GM12878 (cell line): ENCODE measurements around the gene CCSER1. TPM values are rescaled to one million over a fixed set of nuclear protein-coding genes. Genes with fewer than 3 reads are reported as not detected.

ENCODE experiments used
- ATAC-seq: fragments of 200-7000 bp; cut with Tn5 transposase; 3 replicates; pipeline ENCODE4 v1.9.1; 2020; ENCODE audit warnings: mild to moderate bottlenecking, moderate library complexity
- BruUV-seq: library from RNA; stranded (reverse); fragments of 400-500 nt; replicated peaks from 2 replicates; lab custom pipeline; 2021; lab: Mats Ljungman, UMichigan
- CTCF ChIA-PET: fragments of 300-600 bp; sonication (Branson Sonifier 250); formaldehyde crosslinking; extraction: SDS; loops from one replicate; lab custom pipeline; 2021; ENCODE audit warnings: inconsistent platforms; lab: Yijun Ruan, JAX
- POLR2A ChIA-PET: fragments of 350-600 bp; formaldehyde crosslinking; extraction: SDS; loops from one replicate; lab custom pipeline; 2021; ENCODE audit warnings: inconsistent platforms; lab: Charles Lee
- RAD21 ChIA-PET: fragments of 300-600 bp; sonication (Branson Sonifier 250); formaldehyde crosslinking; loops from one replicate; lab custom pipeline; 2023; ENCODE audit warnings: antibody characterized with exemption; ENCODE audit not compliant: unreplicated experiment; lab: Charles Lee
- SMC1A ChIA-PET: fragments of 300-600 bp; sonication (Branson Sonifier 250); formaldehyde crosslinking; loops from one replicate; lab custom pipeline; 2023; ENCODE audit not compliant: unreplicated experiment, uncharacterized antibody; lab: Charles Lee
- DNase-seq: peaks from one replicate; pipeline ENCODE4 v3.0.0-alpha.2; 2011; ENCODE audit warnings: low read depth, low spot score
- FAIRE-seq: peaks from 3 replicates; lab custom pipeline; 2011; peaks lifted over from hg19 to GRCh38; lab: Jason Lieb, UNC
- H2AFZ ChIP-seq: 2 replicates; pipeline ENCODE4 v1.6.0; 2011; ENCODE audit warnings: low read depth, low read length, control low read depth; ENCODE audit not compliant: control insufficient read depth
- H3K27ac ChIP-seq: 2 replicates; pipeline ENCODE4 v1.5.1; 2011; ENCODE audit warnings: control low read depth; ENCODE audit not compliant: control insufficient read depth, insufficient read depth
- H3K27me3 ChIP-seq, 2 experiments: replicated peaks in 1 of 2; 2 replicates each; pipeline versions ENCODE4 v1.6.0 to v1.6.1; 2011; ENCODE audit warnings: low read length in 1 of 2; ENCODE audit not compliant: control insufficient read depth in 2 of 2, insufficient read depth in 2 of 2
- H3K36me3 ChIP-seq, 2 experiments: 2 replicates each; pipeline ENCODE4 v1.5.1; 2011; ENCODE audit warnings: low read length in 1 of 2; ENCODE audit not compliant: control insufficient read depth in 2 of 2, insufficient read depth in 2 of 2
- H3K4me1 ChIP-seq: 2 replicates; pipeline ENCODE4 v1.6.1; 2011; ENCODE audit warnings: mild to moderate bottlenecking, low read length, moderate library complexity, mixed read lengths; ENCODE audit not compliant: control insufficient read depth, insufficient read depth
- H3K4me2 ChIP-seq: 2 replicates; pipeline ENCODE4 v1.6.0; 2011; ENCODE audit warnings: control low read depth; ENCODE audit not compliant: control insufficient read depth, insufficient read depth
- H3K4me3 ChIP-seq: fragments of 200-600 bp; sonication (generic); 2 replicates; pipeline ENCODE4 v1.5.1; 2016
- H3K79me2 ChIP-seq: 2 replicates; pipeline ENCODE4 v1.6.0; 2011; ENCODE audit warnings: low read length; ENCODE audit not compliant: control insufficient read depth, insufficient read depth
- H3K9ac ChIP-seq: 2 replicates; pipeline ENCODE4 v1.8.0; 2011; ENCODE audit warnings: low read length, control low read depth, mixed read lengths; ENCODE audit not compliant: control insufficient read depth, insufficient read depth
- H3K9me3 ChIP-seq: replicated peaks from 3 replicates; pipeline ENCODE4 v1.5.1; 2011; ENCODE audit warnings: mild to moderate bottlenecking, low read length; ENCODE audit not compliant: control insufficient read depth, insufficient read depth
- H4K20me1 ChIP-seq: 2 replicates; pipeline ENCODE4 v1.6.0; 2011; ENCODE audit not compliant: control insufficient read depth, insufficient read depth
- ATF7 ChIP-seq: fragments of 450-650 bp; IDR thresholded peaks from 2 replicates; pipeline ENCODE4 v1.6.1; 2016; ENCODE audit warnings: low read depth, mild to moderate bottlenecking
- CEBPB ChIP-seq, 2 experiments: fragments of 150-350 bp in 1 of 2; IDR thresholded peaks; 2 replicates each; pipeline ENCODE4 v1.6.1; 2012 to 2014; ENCODE audit warnings: low read depth in 2 of 2, low read length in 2 of 2, borderline replicate concordance in 1 of 2, inconsistent platforms in 1 of 2
- CHD4 ChIP-seq: fragments of 200-600 bp; sonication (generic); IDR thresholded peaks from 2 replicates; pipeline ENCODE4 v1.6.1; 2016; ENCODE audit warnings: mild to moderate bottlenecking
- GABPA ChIP-seq: IDR thresholded peaks from 2 replicates; pipeline ENCODE4 v1.6.1; 2014; ENCODE audit warnings: antibody characterized with exemption, low read depth, mild to moderate bottlenecking, inconsistent platforms
- JUNB ChIP-seq: IDR thresholded peaks from 2 replicates; pipeline ENCODE4 v1.6.1; 2016; ENCODE audit warnings: antibody characterized with exemption, mild to moderate bottlenecking
- MTA3 ChIP-seq: IDR thresholded peaks from 2 replicates; pipeline ENCODE4 v1.6.1; 2012; ENCODE audit warnings: low read length, inconsistent platforms, borderline replicate concordance
- REST ChIP-seq: IDR thresholded peaks from 2 replicates; pipeline ENCODE4 v1.6.1; 2012; ENCODE audit warnings: mild to moderate bottlenecking, low read depth, low read length
- USF1 ChIP-seq: IDR thresholded peaks from 2 replicates; pipeline ENCODE4 v1.6.1; 2011; ENCODE audit warnings: borderline replicate concordance, low read depth, mild to moderate bottlenecking, moderate library complexity, mixed read lengths, low read length; ENCODE audit not compliant: insufficient read depth; ENCODE audit errors: extremely low read length
- WGBS: methylation state at CpG from one replicate; pipeline ENCODE4 v1.1.6; 2016; ENCODE audit warnings: low lambda C conversion rate; ENCODE audit not compliant: insufficient replicate concordance, insufficient coverage; ENCODE audit errors: missing lambda C conversion rate; 5-methylcytosine and 5-hydroxymethylcytosine counted together
- in situ Hi-C: fragments of 300-500 bp; cut with MboI; formaldehyde crosslinking; loops from 9 replicates; pipeline ENCODE4 v1.14.3; 2018; ENCODE audit warnings: mixed read lengths
- intact Hi-C: fragments of 100-400 bp; cut with micrococcal nuclease; formaldehyde crosslinking; loops from one replicate; pipeline ENCODE4 v1.14.2; 2022; ENCODE audit not compliant: unreplicated experiment
- polyA plus RNA-seq, 11 experiments: library from polyadenylated mRNA; depleted of rRNA in 4 of 11; unstranded in 6 of 11; stranded (reverse) in 5 of 11; fragments of >200 nt; fragmentation: Nextera tagmentation in 4 of 11; fragmentation: Illumina TruSeq in 1 of 11; extraction: Ambion mirVana in 4 of 11; extraction: Trizol in 1 of 11; gene quantifications; 1 replicate in 1 of 11; 2 replicates in 10 of 11; pipeline versions ENCODE4 v1.2.1 to v1.2.3, GENCODE V29; 2011 to 2016; ENCODE audit warnings: inconsistent platforms in 2 of 11, missing spikeins in 2 of 11, low read depth in 1 of 11
- total RNA-seq, 4 experiments: library from RNA; depleted of rRNA in 3 of 4; stranded (reverse); fragments of >200 nt in 3 of 4; fragmentation: Illumina TruSeq in 1 of 4; extraction: Trizol in 1 of 4; gene quantifications; 2 replicates each; pipeline versions ENCODE4 v1.2.1 to v1.2.3, GENCODE V29; 2013 to 2021

The CCSER1 gene
- total and polyA plus RNA-seq, 10 of the 15 experiments (the other 5 are each of a cell fraction or from before 2014, with no cell fraction given): 0.22 to 2.7 (median 1.0) TPM

GRCh38 chr4:90648791-90649190 lies 521.6 kb downstream of the CCSER1 start:
- RAD21 ChIA-PET: no interaction called here
- no TSS peak for BruUV-seq
- Histone ChIP-seq H3K9ac (no peak overlapping the region), H3K27me3 (no peaks in the 10 kb centered on the region), H3K4me3 (no peak overlapping the region), H3K79me2 (no peaks in the 10 kb centered on the region), H3K36me3 (no peaks in the 10 kb centered on the region), H4K20me1 (no peaks in the 10 kb centered on the region), H3K27ac (no peak overlapping the region), H2AFZ (no peak overlapping the region), H3K4me2 (no peak overlapping the region), H3K9me3 (no peaks in the 10 kb centered on the region), H3K4me1 (no peaks in the 10 kb centered on the region)
- DNase-seq: no peak
- POLR2A ChIA-PET: no interaction called here
- 28% methylated on average over 2 of the region's 2 CpGs for WGBS
- no peak for ATAC-seq
- SMC1A ChIA-PET: no interaction called here
- CTCF ChIA-PET: no interaction called here
- intact Hi-C loops (no loop called here), in situ Hi-C loops (no loop called here)
- FAIRE-seq: no peak
- TF ChIP-seq JUNB (no peak), GABPA (no peak), CEBPB (IDR thresholded peaks at IDR 0.05; ENCODE audit: borderline replicate concordance in 1 of 2, low read depth in 2 of 2, low read length in 2 of 2) (no peak), ATF7 (no peak), USF1 (no peak), CHD4 (no peak), MTA3 (no peak), REST (no peak)
